HFFc6 (cell line): ENCODE results near the gene AGFG2. TPM values are rescaled to one million over a fixed set of nuclear protein-coding genes. Genes with fewer than 3 reads are reported as not detected.

ENCODE experiments used
- DNase-seq: peaks from one replicate; pipeline ENCODE4 v3.0.0-alpha.2; 2018
- H3K27ac Mint-ChIP-seq: 2 replicates; pipeline ENCODE4 v1.8.0; 2020; ENCODE audit warnings: mild to moderate bottlenecking, mixed read lengths
- H3K27me3 Mint-ChIP-seq: 2 replicates; pipeline ENCODE4 v1.8.0; 2021; ENCODE audit warnings: mild to moderate bottlenecking, moderate library complexity, mixed read lengths; ENCODE audit not compliant: insufficient read depth
- H3K36me3 Mint-ChIP-seq: 2 replicates; pipeline ENCODE4 v1.8.0; 2021; ENCODE audit warnings: low read depth, mixed read lengths
- H3K4me1 Mint-ChIP-seq: 2 replicates; pipeline ENCODE4 v1.8.0; 2020; ENCODE audit warnings: low read depth, mixed read lengths
- H3K4me3 Mint-ChIP-seq: 2 replicates; pipeline ENCODE4 v1.8.0; 2020; ENCODE audit warnings: mild to moderate bottlenecking, moderate library complexity, mixed read lengths
- H3K9me3 Mint-ChIP-seq: 2 replicates; pipeline ENCODE4 v1.8.0; 2020; ENCODE audit warnings: mild to moderate bottlenecking, mixed read lengths
- total RNA-seq, 6 experiments: library from RNA; stranded (reverse); fragmentation: NEBNext Ultra II Directional; extraction: Animal tissue kit (Norgen Biotek cat#: 25700); gene quantifications; 2 replicates in 1 of 6; 3 replicates in 5 of 6; pipeline ENCODE4 v1.2.3, GENCODE V29; 2021
- TF ChIP-seq, protein P1 (sequence below): fragments of 200-600 bp; sonication (generic); IDR thresholded peaks from 2 replicates; pipeline ENCODE4 v1.5.0; 2021; ENCODE audit warnings: antibody characterized with exemption, mild to moderate bottlenecking

Gene AGFG2
- total RNA-seq, 6 experiments from 2014 or later: 14.4 to 21.4 (median 18.9) TPM

DNA sequence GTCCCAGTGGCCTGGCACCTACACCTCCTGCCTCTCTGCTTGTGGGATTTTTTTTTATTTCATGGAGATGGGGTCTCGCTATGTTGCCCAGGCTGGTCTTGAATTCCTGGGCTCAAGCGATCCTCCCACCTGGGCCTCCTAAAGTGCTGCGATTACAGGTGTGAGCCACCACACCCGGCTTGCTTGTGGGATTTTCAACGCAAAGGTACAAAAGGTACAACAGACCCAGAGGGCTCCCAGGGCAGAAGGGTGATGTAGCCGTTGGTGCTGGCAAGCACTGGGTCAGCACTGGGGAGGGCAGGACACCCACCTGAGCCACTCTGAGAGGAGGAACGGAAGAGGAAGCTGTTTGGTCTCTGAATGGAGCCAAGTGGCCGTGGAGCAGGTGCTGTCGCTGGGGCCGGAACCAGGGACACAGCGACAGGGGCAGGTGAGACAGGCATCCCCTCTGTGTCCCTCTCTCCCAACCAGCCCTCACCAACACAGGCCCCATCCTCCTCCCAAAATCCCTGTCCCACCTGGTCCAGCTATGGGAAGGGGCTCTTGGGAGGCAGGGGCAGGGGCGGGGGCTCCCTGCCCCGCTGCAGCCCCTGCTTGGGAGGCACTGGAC is 37.5 kb downstream of the AGFG2 start:
- Mint-ChIP-seq H3K4me1 (no peaks in the 10 kb centered on the region; the same call in 1 of the 2 replicates), H3K27me3 (peaks cover 13% of the 10 kb centered on the region; the same call in 1 of the 2 replicates), H3K9me3 (no peaks in the 10 kb centered on the region), H3K4me3 (no peak overlapping the region), H3K27ac (no peak overlapping the region), H3K36me3 (peaks cover 4% of the 10 kb centered on the region; the same call in 1 of the 2 replicates)
- DNase-seq: no peak
- TF ChIP-seq, protein P1, sequence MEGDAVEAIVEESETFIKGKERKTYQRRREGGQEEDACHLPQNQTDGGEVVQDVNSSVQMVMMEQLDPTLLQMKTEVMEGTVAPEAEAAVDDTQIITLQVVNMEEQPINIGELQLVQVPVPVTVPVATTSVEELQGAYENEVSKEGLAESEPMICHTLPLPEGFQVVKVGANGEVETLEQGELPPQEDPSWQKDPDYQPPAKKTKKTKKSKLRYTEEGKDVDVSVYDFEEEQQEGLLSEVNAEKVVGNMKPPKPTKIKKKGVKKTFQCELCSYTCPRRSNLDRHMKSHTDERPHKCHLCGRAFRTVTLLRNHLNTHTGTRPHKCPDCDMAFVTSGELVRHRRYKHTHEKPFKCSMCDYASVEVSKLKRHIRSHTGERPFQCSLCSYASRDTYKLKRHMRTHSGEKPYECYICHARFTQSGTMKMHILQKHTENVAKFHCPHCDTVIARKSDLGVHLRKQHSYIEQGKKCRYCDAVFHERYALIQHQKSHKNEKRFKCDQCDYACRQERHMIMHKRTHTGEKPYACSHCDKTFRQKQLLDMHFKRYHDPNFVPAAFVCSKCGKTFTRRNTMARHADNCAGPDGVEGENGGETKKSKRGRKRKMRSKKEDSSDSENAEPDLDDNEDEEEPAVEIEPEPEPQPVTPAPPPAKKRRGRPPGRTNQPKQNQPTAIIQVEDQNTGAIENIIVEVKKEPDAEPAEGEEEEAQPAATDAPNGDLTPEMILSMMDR: no peak

DNA sequence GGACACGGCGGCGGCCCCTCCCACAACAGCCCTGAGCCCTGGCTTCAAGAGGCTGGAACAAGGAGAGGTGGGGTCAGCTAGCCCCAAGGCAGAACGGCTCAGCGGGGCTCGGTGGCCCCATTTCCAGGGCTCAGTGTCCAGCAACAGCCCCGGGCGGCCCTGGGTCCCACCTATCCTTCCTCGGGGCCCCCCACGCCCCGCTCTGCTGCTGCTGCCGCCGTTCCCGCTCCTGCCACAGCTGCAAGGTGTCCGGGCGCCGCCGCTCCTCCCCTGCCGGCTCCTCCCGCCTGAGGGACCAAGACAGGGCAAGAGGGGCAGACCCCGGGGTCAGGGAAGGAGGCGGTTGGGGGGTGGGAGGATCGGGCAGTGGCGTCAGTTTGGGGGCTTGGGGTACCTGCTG is 38.1 kb downstream of the AGFG2 start:
- no peak overlapping the region for H3K27ac Mint-ChIP-seq
- no peak for DNase-seq
- TF ChIP-seq, protein P1: no peak

DNA sequence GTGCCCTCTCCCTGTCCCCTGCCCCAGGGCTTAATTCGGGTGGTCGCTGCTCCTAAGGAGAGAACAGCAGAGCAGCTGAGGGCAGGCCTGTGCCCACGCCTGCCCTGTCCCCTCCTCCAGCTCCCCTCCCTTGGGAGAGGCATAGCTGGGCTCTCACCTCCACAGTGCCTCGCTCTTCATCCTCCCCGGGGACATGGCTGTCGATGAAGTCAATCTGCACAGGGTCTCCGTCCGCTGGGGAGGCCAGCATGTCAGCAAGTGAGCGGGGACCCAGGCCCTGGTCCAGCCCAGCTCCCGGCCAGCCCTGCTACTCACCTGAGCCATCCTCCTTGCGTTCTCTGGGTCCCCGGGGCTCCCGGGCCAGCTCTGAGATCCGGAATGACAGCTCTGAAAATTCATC is 38.5 kb downstream of the AGFG2 start:
- H3K4me3 Mint-ChIP-seq: no peak overlapping the region
- peaks cover 4% of the 10 kb centered on the region; the same call in 1 of the 2 replicates for H3K36me3 Mint-ChIP-seq
- H3K4me1 Mint-ChIP-seq: no peaks in the 10 kb centered on the region
- no peak for DNase-seq
- peaks cover 6% of the 10 kb centered on the region; the same call in 1 of the 2 replicates for H3K27me3 Mint-ChIP-seq
- TF ChIP-seq, protein P1: no peak
- H3K9me3 Mint-ChIP-seq: no peaks in the 10 kb centered on the region
- no peak overlapping the region for H3K27ac Mint-ChIP-seq

More for the DNA sequence above, 38.1 kb downstream of the AGFG2 start:
- Mint-ChIP-seq H3K27me3 (peaks cover 10% of the 10 kb centered on the region; the same call in 1 of the 2 replicates), H3K4me1 (no peaks in the 10 kb centered on the region; the same call in 1 of the 2 replicates), H3K4me3 (no peak overlapping the region), H3K36me3 (peaks cover 4% of the 10 kb centered on the region; the same call in 1 of the 2 replicates), H3K9me3 (no peaks in the 10 kb centered on the region)

DNA sequence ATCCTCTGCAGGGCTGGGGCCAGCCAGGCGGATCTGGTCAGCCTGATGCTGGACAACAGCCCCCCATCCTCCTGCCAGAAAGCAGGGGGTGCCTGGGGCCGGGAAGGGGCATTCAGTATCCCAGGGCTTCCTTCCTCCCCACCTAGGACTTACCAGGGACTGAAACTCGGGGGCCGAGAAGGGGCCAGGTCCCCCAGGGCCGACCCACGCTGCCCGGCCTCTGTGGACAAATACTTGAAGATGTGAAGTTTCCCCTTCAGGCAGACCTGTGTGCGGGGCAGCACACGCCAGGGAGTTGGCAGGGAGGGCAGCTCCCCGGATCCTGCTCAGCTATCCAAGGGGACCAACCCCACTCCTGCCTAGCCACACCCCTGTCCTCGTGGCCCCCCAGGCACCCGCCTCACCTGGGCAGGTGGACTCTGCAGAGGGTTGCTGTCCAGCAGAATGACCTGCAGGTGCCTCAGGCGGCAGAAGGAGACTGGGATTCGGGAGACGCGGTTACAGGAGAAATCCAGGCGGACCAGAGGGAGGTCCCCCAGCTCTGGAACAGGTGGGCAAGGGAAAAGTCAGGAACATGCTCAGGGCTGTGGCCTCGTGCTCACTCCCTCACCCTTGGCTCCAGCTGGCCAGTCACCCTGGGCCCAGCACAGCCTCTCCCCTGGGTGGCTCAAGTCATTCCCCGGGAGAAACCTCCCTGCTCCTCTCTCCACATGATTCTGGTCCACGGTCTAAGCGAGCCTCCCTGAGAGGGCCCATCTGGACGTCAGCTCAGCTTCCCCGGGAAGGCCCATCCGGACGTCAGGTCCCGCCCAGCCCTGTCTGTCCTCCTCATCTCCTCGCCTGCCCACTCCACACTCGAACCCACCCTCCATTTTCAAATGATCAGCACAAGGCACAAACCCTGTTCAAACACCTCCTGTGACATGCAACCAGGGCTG is 39.5 kb downstream of the AGFG2 start:
- peaks cover 7% of the 10 kb centered on the region for H3K4me1 Mint-ChIP-seq
- no peak overlapping the region for H3K4me3 Mint-ChIP-seq
- H3K36me3 Mint-ChIP-seq: peaks cover 4% of the 10 kb centered on the region; the same call in 1 of the 2 replicates
- no peaks in the 10 kb centered on the region for H3K9me3 Mint-ChIP-seq
- no peak for DNase-seq
- TF ChIP-seq, protein P1: no peak
- H3K27me3 Mint-ChIP-seq: peaks cover 6% of the 10 kb centered on the region; the same call in 1 of the 2 replicates
- no peak overlapping the region; the same call in 1 of the 2 replicates for H3K27ac Mint-ChIP-seq

GRCh38 chr7:100580466-100581283 is 41.7 kb downstream of the AGFG2 start:
- no peaks in the 10 kb centered on the region for H3K9me3 Mint-ChIP-seq
- H3K4me1 Mint-ChIP-seq: peaks cover 26% of the 10 kb centered on the region
- no peak overlapping the region for H3K27ac Mint-ChIP-seq
- H3K27me3 Mint-ChIP-seq: peaks cover 2% of the 10 kb centered on the region; the same call in 1 of the 2 replicates
- TF ChIP-seq, protein P1: no peak
- H3K4me3 Mint-ChIP-seq: no peak overlapping the region
- H3K36me3 Mint-ChIP-seq: peaks cover 10% of the 10 kb centered on the region
- no peak for DNase-seq
